GM18873 (cell line): Measurements from ENCODE around the gene TCF7L2.
"Not testable (repeated sequence)": the region's sequence is repeated elsewhere in the genome, so short reads cannot be mapped to it uniquely, and the experiment has no call there.

ENCODE experiments used
- ATAC-seq: cut with Tn5 transposase; IDR thresholded peaks from one replicate; pipeline ENCODE4 v1.9.1; 2021; ENCODE audit warnings: mild to moderate bottlenecking, moderate library complexity, moderate number of reproducible peaks; ENCODE audit not compliant: unreplicated experiment, low FRiP score

TCF7L2 gene

DNA sequence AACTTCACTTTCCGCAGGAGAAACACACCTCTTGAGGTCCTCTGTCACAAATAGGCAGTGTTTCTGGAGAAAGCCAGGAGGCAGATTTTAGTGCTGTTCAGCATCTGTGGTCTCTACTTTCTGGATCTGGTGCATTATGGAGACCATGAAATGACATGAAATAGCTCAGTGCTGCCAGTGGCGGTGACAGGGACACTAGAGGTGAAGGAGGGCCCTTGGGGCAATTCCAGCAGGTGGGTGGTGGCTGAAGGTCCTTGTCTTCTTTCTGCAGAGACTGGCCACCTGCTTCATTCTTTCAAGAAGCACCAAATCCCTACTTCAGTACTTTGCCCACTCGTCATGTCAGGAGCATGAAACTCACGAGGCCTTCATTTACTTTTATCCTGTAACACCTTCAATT, 135.7 kb downstream of the TCF7L2 start:
- ATAC-seq: no peak

DNA sequence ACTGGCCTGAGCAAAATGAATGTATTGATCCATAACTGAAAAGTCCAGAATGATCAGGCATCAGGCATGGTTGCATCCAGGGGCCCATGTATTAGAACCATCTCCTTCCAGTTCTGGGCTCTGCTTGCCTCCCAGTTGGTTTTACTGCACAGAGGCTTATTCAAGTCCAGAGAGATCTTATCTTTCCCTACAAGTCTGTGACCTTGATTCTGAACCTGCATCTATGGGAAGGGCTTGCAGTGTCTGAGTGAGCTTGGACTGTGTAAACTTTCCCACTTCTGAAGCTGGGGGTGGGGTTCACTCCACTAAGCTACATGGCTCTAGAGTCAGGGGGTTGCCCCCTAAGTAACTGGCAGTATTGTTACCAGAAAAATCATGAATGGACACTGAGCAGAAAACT, 136.2 kb downstream of the TCF7L2 start:
- ATAC-seq: no peak

DNA sequence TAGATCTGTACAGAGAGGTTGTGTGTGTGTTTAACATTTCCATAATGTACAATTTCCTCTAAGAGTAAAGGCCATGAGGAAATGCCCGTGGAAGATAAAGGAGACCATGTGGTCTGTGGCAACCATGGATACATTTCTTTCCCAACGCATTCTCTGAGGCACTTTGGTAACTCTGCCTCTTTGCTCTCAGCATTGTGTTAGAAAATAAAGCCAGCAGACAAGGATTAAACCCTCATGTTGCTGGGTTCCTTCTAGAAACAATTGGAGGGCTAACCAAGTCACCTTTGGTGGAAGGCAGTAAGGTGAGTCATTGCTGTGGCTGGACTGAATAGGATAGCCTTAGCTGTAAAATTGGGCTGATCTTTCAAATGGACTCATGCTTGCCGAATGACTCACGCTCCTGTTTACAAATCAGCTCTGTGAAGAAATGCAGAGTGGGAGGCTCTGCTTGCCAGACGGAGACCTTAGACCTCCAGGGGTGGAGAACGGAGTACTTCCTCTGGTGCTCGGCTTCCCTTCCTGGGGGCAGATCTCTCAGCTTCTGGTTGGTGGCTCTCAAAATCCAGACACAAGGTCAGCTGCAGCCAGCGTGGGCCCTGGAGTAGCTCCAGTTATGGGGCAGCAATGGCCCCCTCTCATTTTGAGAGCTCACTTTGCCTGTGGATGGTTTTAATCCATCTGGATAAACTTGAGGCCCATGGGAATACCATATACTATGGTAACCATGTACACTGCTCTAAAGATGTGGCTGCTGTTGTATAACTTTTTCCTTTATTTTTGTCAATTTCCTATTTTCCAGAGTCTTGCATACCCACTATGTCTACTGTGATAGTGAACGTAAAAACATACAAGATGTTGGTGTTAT, 137.3 kb downstream of the TCF7L2 start:
- ATAC-seq: no peak

DNA sequence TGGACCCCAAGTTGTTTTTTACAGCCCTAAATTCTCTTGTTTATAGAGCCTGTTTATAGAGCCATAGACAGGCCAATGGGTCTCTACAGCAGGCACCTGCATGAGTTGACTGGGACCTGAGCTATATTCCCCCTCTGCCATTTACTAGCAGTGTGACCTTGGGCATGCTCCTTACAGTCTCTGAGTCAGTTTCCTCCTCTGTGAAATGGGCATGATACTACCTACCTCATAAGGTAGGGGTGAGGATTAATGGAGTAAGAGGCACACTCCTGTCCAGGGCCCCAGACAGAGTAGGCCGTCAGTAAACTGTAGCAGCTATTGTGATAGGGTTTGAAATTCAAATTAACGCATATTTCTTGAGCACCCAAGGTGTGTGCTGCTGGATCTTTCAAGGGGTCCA, 138.1 kb downstream of the TCF7L2 start:
- no peak for ATAC-seq

DNA sequence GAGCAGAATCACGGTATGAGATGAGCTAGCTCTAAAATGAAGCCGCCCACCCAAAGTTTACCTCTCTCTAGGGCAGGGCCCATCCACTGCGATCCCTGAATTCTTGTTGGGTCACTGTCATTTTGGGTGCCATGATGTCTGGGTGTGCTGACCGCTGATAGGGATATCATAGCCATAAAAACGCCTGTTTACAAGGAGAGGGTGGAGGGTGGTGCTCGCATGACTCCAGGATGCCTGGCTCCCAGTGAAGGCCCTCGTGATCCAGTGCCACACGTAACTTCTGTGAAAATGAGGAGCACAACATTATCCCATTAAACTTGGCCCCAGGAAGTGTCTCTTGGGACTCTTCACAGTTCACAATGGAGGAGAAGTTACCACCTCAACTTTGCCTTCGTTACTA, 139.5 kb downstream of the TCF7L2 start:
- no peak for ATAC-seq

DNA sequence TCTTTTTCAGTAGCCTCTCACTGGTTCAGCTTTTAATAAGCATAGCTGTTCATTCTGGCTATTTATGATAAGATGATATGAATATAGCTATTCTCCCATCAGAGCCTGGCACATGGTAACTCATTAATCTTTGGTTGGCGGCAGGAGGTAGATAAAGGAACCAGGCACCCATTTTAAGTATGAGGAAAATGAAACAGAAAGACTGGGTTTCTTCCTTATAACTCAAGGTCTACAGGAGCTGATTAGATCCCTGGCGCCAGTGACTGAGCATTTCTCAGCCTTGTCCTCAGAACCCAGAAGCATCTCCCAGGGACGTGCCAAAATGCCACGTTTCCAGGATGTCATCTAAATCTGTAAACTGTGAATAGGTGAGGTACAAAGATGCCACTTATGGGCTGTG, 141.9 kb downstream of the TCF7L2 start:
- ATAC-seq: no peak

DNA sequence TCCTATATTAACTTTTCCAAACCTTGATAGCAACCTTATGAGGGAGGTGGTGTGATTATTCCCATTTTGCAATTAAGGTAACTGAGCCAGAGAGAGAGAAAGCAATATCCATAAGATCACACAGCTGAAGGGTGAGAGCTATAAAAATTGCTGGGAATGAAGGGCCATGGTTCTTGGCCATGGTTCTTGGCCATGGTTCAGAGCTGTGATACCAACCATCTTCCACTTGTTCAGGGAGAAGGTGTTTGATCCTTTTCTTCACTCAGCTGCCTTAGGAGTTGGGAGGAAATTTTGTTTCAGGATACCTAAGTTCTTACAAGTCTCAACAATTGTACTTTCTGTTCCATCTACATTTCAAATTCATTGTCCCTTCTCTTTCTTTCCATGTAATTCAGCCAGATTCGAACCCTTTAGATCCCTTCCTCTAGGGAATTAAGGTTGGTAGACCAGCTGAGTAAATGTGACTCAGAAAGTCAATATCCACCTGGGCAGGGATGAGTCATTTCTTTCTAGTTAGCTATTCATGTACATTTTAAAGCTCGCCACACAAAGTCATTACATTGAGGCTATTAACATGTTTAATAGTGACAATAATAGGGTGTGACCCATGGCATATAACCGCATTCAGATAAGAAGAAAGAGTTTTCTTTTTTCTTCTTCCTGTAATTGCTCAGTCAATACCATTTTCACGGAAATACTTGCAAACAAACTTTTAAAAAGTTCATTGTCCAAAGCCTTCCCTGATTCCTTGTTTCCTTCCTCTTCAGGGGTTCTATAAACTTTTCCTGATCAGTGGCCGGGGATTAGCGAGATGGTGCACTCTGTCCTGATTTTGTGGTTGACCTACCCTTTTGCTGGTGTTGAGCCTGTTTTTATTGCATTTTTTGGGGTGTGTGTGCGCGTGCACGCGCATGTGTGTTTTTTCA, 143.4 kb downstream of the TCF7L2 start:
- ATAC-seq: no peak

DNA sequence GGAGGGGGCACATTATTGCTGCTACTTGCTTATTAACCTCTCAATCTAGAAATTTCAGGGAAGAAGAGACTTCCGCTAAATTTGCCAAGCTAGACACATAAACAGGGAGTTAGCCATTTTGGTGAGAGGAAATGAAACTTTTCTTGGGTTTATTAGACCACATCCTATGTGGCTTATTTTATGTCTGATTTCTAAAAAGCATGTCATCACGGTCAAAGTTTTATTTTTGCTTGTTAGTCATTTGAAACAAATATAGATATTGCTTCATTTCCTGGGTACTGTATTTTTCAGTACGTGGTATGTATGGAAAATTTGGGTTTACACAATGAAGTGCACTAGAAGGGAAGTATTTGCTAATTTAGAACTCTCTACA, 144.1 kb downstream of the TCF7L2 start:
- no peak for ATAC-seq

DNA sequence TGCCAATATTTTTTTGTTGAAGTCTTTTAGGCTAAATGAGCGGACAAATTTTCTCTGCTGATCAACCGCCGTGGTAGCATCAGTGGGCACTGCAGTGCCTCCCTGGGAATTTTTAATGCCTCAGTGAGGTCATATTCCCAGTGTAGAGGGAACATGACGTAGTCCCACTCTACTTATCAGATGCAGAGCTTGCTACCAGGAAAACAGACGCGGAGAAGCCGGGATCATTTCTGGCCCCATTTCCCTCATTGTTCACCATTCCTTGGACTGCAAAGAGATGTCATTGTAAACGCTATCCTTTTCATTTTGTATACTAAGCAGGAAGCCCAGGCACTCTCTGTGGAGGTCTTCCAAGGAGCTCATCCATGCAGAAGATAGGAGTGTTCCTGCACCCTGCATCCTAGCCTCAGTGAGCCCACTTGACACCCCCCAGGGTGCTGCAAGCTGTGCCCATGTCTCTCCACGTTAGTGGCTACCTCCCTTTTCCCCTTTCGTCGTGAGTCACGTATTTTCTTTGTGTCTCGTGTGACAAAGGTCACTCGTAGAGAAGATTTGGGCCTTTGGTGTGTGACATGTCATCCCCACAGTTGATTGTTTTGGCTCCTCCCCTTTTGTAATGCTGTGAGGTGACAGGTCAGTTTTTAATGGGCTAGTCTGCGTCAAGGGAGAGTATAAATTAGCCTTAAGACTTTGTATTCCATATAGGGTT, 145.5 kb downstream of the TCF7L2 start:
- ATAC-seq: no peak

DNA sequence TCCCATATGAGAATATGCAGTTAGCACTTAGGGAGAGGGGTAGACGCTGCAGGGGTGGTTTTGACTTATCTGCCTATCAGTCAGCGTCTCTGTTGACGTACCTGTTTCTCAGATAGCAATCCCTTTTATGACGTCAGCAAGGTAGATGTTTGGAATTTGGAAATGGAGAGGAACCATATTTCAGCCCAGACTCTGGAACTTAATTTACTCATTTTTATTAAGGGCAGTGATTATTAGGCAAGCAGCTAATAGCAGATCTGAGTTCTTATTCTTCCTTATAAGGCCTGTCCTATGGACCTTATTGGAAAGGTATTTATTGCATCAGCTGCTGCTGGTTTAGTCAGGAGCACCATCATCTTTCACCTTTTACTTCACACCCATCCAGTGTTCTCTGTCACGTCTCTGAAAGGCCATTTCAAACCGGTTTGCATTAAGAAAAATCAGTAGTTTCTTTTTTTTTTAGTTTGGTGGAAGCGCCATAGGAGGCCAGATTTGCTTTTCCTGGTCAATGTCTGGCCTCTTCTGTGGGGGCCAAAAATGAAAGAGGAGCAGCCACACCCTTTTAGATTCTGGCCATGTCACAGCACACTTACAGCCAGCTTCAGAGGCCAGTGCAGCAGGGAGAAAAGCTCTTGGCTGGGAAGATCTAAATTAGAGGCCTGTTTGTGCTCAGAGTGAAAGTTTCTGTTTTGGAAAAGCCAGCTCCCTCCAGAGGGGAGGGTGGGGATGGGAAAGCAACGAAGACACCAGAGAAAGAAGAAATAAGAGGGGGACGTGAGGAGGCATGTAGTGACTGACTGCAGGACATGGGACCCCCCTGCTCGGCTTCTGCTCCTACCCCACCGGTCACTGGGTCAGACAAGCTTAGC, 146.3 kb downstream of the TCF7L2 start:
- no peak for ATAC-seq

DNA sequence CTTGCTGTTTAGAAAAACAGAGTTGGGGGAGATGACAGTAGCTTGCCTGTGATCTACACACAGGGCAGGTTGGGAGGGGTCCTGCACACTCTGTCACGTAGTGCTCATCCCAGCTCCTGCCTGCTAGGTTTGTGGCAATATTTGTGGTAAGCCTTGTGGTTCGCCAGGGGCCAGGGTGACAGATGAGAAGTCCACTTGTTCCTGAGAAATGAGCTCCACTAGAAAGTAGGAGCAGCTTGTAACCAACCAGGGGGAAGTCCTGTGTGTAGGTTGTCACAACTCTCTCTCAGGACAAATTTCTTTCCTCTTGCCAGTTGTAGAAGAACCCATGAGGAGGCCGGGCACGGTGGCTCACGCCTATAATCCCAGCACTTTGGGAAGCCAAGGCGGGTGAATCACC, 147.0 kb downstream of the TCF7L2 start:
- ATAC-seq: no peak

DNA sequence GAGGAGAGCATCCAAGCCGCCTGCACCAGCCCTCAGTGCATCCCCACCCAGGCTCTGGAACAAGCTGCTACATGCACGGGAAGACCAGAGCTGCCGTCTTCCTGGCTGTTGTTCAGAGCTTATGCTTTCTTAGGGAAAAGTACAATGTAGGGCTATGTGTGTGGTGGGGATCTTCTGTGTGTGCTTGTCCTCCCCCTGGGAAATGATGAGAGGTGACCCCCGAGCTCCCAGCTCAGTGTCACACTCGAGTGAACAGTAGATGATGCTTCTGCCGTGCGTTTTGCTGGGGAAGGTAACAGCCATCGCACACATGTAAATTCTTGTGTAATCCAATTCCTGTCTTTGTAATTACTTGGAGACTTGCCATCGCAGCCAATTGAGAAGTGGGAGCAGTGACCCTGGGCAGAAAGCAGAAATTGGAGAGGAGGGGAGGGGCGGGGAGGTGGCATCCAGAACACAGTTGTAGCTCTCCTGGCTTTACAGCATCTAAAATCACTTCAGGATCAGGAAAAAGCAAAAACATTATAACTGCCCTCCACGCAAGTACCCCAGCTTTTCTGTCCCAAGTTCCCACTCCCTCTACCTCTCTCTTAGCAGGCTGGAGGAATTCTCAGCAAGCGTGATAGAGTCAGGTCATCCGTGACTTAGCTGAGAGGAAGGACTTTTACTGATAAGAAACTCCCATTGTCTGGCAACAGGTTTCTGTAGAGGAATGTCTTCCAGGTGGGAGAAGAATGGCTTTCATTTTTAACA, 149.6 kb downstream of the TCF7L2 start:
- no peak for ATAC-seq

DNA sequence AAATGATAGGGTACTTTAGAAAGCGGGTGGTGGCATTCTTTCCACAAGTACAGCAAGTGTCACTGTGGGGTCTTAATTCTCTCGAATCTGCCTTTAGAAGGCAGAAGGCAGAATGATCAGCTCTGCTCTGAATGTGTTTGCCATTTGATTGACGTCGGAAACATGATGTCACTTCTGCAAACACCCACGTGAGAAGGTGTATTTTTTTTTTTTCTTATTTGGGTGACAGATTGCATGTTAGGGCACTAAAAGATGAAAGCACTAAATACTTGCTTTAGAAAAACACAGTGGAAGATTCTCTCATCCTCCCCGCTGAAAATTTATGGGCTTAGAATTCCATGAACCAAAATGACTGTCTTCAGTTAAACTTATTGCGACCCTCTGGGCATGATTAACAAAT, 150.2 kb downstream of the TCF7L2 start:
- ATAC-seq: no peak

DNA sequence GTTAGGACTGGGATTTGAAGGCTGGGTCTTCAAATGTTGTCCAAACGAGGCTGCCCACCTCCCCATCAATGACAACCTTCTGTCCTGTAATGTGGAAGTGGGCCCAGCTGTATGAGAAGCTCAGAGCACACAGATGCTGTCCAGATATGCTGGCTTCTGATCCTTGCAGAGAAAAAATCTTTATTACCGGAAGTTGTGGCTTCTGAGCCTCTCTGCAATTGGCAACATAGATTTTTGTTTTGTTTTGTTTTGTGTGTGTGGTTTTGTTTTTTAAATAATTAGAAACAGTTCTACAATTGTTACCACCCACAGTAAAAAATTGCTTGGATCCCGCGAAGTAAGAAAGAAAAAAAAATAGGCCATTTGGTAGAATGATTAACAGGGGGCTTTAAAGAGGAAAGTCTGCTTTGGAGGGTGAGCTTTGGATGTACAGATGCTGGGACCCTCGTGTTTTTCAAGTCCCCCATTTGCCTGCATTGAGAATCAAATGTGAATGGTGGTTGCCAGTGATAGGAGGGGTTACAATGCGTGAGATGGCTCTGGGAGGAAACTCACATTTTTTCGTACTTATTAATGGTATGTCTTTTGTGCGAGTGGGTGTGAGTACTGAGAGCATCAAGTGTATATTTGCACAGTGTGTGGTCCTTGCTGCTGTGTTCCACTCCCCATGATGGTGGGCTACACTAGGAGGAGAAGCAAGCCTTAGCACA, 153.2 kb downstream of the TCF7L2 start:
- no peak for ATAC-seq

DNA sequence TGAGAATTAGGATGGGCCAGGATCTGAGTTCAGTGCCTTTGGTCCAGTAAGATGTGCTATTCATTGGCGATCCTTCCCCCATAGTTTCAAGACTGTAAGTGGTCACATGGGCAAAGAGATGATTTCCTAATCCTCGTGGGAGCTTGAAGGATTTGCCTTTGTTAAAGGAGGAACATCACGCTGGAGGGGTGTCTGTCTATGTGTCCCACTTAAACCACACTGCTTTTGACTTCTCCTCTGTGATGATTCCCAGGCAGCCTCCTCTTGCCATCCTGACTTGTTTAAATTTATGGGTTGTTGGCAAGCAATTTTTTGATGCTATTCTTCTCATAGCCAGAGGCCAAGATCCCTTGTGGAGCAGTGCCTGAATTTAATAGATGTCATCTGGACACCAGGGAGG, 154.0 kb downstream of the TCF7L2 start:
- ATAC-seq: no peak

DNA sequence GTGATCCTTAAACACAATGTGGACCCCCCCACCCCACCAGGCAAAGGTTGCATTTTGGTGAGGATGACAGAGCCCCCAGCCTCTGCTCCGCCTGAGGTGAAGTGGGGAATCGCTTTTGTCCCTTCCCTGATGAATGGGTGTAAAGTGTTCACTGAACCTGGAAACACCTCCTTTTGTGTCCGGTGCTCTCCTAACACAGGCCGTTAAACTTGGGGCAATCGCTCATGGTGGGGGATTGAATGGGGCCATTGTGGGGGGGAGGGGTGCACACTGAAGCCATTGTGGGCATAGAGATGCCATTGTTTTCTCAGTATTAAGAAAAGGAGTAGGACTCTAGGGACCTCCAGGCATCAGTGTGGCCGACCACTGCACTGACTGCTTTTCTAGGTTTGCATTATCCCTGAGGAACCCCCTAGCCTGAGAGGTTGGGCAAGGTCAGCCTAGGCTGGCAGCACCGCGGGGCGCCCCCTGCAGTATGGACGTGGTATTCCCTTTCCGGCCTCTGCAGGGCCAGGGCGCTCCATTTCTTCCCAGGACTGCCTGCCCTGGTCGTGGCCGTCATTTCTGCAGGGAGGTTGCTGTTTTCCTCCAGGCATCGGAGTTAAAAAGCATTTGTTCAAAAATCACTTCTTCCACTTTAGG, 158.3 kb downstream of the TCF7L2 start:
- no peak for ATAC-seq

DNA sequence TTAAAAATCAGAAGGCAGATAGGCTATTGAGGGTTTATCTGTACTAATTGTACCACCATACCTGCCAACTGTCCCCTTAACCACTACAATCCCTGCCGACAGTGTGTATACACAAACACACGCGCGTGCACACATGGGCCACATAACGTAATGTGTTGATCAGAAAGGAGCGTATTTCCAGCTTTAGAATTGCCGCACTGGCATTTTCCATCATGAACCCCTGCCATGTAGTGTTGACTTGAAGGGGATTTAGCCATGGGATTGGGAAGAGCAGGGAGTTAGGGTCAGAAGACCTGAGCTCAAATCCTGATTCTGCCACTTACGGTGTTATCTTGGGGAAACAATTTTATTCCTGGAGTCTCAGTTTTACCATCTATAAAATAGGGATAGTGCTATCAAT, 158.9 kb downstream of the TCF7L2 start:
- no peak for ATAC-seq

DNA sequence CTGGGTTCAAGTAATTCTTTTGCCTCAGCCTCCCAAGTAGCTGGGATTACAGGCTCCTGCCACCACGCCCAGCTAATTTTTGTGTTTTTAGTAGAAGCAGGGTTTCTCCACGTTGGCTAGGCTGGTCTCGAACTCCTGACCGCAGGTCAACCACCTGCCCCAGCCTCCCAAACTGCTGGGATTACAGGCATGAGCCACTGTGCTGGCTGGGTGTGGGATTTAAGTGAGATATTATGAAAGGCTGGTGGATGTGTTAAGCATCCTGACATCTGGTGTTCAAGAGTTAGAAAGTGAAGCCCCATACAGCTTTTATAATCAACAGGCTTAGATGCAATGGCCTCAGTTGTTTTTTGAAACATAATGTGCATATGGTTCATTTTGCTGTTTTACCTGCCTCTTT, 159.4 kb downstream of the TCF7L2 start:
- ATAC-seq: not testable (repeated sequence)
